K562 (cell line): ENCODE results near the gene SLC13A3. TPM values are rescaled to one million over a fixed set of nuclear protein-coding genes. Genes with fewer than 3 reads are reported as not detected.

Source experiments
- ATAC-seq: fragments of 200-7000 bp; cut with Tn5 transposase; 3 replicates; pipeline ENCODE4 v1.9.1; 2020; ENCODE audit warnings: moderate library complexity
- BruUV-seq: library from RNA; stranded (reverse); fragments of 400-500 nt; replicated peaks from 2 replicates; lab custom pipeline; 2021; lab: Mats Ljungman, UMichigan
- CTCF ChIA-PET: fragments of 300-600 bp; formaldehyde crosslinking; extraction: SDS; loops from one replicate; lab custom pipeline; 2021; ENCODE audit warnings: low intra/inter-chr PET ratio; lab: Yijun Ruan, JAX
- POLR2A ChIA-PET: fragments of 300-600, 350-650 bp; sonication (Branson Sonifier 250); formaldehyde crosslinking; extraction: SDS; loops from one replicate; lab custom pipeline; 2021; ENCODE audit warnings: antibody characterized with exemption, inconsistent platforms; lab: Yijun Ruan, JAX
- DNase-seq, 4 experiments: peaks; one replicate each; pipeline versions ENCODE4 v3.0.0 to v3.0.0-alpha.2; 2011 to 2018; ENCODE audit warnings: low spot score in 3 of 4, mixed read lengths in 3 of 4; ENCODE audit errors: extremely low read depth in 1 of 4
- FAIRE-seq: peaks from 2 replicates; lab custom pipeline; 2011; peaks lifted over from hg19 to GRCh38; lab: Jason Lieb, UNC
- H2AFZ ChIP-seq: 2 replicates; pipeline ENCODE4 v1.6.0; 2011; ENCODE audit warnings: low read depth, low read length, control low read depth, inconsistent platforms
- H3K27ac ChIP-seq: fragments of 200-600 bp; 3 replicates; pipeline ENCODE4 v1.8.0; 2011; ENCODE audit warnings: low read depth, mild to moderate bottlenecking, control low read depth, inconsistent platforms, low read length, moderate library complexity, mixed read lengths; ENCODE audit errors: extremely low read depth
- H3K27me3 ChIP-seq, 2 experiments: fragments of 300-600 bp in 1 of 2; 2 replicates in 1 of 2; 3 replicates in 1 of 2; pipeline versions ENCODE4 v1.6.0 to v1.8.0; 2011; ENCODE audit warnings: inconsistent platforms in 2 of 2, low read length in 2 of 2, mild to moderate bottlenecking in 1 of 2, mixed read lengths in 1 of 2, moderate library complexity in 1 of 2; ENCODE audit not compliant: control insufficient read depth in 2 of 2, insufficient read depth in 2 of 2
- H3K36me3 ChIP-seq: fragments of 300-600 bp; 3 replicates; pipeline ENCODE4 v1.8.0; 2011; ENCODE audit warnings: mild to moderate bottlenecking, low read length, inconsistent platforms; ENCODE audit not compliant: control insufficient read depth, insufficient read depth
- H3K4me1 ChIP-seq, 2 experiments: fragments of 200-600 bp in 1 of 2; replicated peaks in 1 of 2; 2 replicates in 1 of 2; 3 replicates in 1 of 2; pipeline versions ENCODE4 v1.5.1 to v1.8.0; 2011; ENCODE audit warnings: inconsistent platforms in 2 of 2, low read length in 2 of 2, mild to moderate bottlenecking in 1 of 2, mixed read lengths in 1 of 2, moderate library complexity in 1 of 2; ENCODE audit not compliant: control insufficient read depth in 2 of 2, insufficient read depth in 2 of 2
- H3K4me2 ChIP-seq: 2 replicates; pipeline ENCODE4 v1.6.1; 2011; ENCODE audit warnings: low read length, control low read depth, inconsistent platforms, mixed read lengths; ENCODE audit not compliant: insufficient read depth
- H3K4me3 ChIP-seq: fragments of 200-600 bp; sonication (generic), shearing (Covaris generic); 2 replicates; pipeline ENCODE4 v1.5.1; 2016; ENCODE audit warnings: control low read depth, inconsistent platforms
- H3K79me2 ChIP-seq: fragments of 200-600 bp; 3 replicates; pipeline ENCODE4 v1.8.0; 2011; ENCODE audit warnings: low read length, inconsistent platforms; ENCODE audit not compliant: control insufficient read depth, insufficient read depth
- H3K9ac ChIP-seq, 2 experiments: 2 replicates each; pipeline versions ENCODE4 v1.6.0 to v1.6.1; 2011; ENCODE audit warnings: low read depth in 2 of 2, low read length in 2 of 2, control low read depth in 1 of 2, inconsistent platforms in 1 of 2, mild to moderate bottlenecking in 1 of 2, mixed read lengths in 1 of 2; ENCODE audit not compliant: insufficient read depth in 1 of 2
- H3K9me1 ChIP-seq: one replicate; pipeline ENCODE4 v1.6.0; 2011; ENCODE audit warnings: inconsistent platforms, mild to moderate bottlenecking, low read length, moderate library complexity; ENCODE audit not compliant: control insufficient read depth, insufficient read depth
- H3K9me3 ChIP-seq: replicated peaks from 2 replicates; pipeline ENCODE4 v1.5.1; 2011; ENCODE audit warnings: low read depth, low read length, inconsistent platforms; ENCODE audit not compliant: control insufficient read depth, insufficient read depth
- H4K20me1 ChIP-seq: replicated peaks from 2 replicates; pipeline ENCODE4 v1.6.1; 2011; ENCODE audit warnings: low read length, inconsistent platforms, mixed read lengths; ENCODE audit not compliant: control insufficient read depth, insufficient read depth
- EGR1 ChIP-seq: fragments of 450-650 bp; conservative IDR thresholded peaks from 2 replicates; pipeline ENCODE4 v1.6.1; 2017; ENCODE audit warnings: mild to moderate bottlenecking
- FOXM1 ChIP-seq, 2 experiments: fragments of 450-650 bp in 1 of 2; sonication (generic) in 1 of 2; formaldehyde crosslinking in 1 of 2; IDR thresholded peaks; 2 replicates each; pipeline versions ENCODE4 v1.6.1 to v1.9.0; 2017 to 2022; ENCODE audit warnings: low read depth in 2 of 2, mild to moderate bottlenecking in 2 of 2, missing genetic modification reagents in 1 of 2, moderate library complexity in 1 of 2
- ZNF384 ChIP-seq: IDR thresholded peaks from 2 replicates; pipeline ENCODE4 v1.6.1; 2012; ENCODE audit warnings: low read depth, low read length, improper control_type of control experiment
- WGBS: fragments of 100-300 bp; shearing (Covaris generic); methylation state at CpG from one replicate; pipeline ENCODE4 v1.1.6; 2016; ENCODE audit warnings: low coverage, mixed read lengths; ENCODE audit not compliant: insufficient coverage; ENCODE audit errors: missing lambda C conversion rate; 5-methylcytosine and 5-hydroxymethylcytosine counted together
- in situ Hi-C: fragments of 300-500 bp; cut with MboI; formaldehyde crosslinking; loops from 4 replicates; pipeline ENCODE4 v1.15.0; 2018; ENCODE audit warnings: inconsistent platforms, mixed read lengths
- intact Hi-C: fragments of 100-400 bp; cut with micrococcal nuclease; formaldehyde crosslinking; loops from 2 replicates; pipeline ENCODE4 v1.14.2; 2022
- polyA plus RNA-seq, 8 experiments: library from polyadenylated mRNA; depleted of rRNA in 4 of 8; stranded (reverse) in 5 of 8; unstranded in 3 of 8; fragments of >200 nt; fragmentation: Nextera tagmentation in 2 of 8; fragmentation: Illumina TruSeq in 1 of 8; extraction: Ambion mirVana in 2 of 8; extraction: Trizol in 1 of 8; gene quantifications; 2 replicates each; pipeline versions ENCODE4 v1.2.1 to v1.2.3, GENCODE V29; 2011 to 2014; ENCODE audit warnings: inconsistent platforms in 1 of 8, missing spikeins in 1 of 8
- total RNA-seq, 7 experiments: library from RNA; depleted of rRNA in 6 of 7; stranded (reverse); fragments of >200 nt in 6 of 7; fragmentation: Illumina TruSeq in 2 of 7; extraction: Trizol in 2 of 7; gene quantifications; 2 replicates each; pipeline versions ENCODE4 v1.2.1 to v1.2.3, GENCODE V29; 2011 to 2021; ENCODE audit warnings: low replicate concordance in 1 of 7
- TF ChIP-seq, protein P1 (sequence below), 2 experiments: fragments of 450-650 bp in 1 of 2; sonication (generic) in 1 of 2; formaldehyde crosslinking in 1 of 2; IDR thresholded peaks; 2 replicates each; pipeline versions ENCODE4 v1.7.1 to v1.9.0; 2016 to 2022; ENCODE audit warnings: inconsistent platforms in 1 of 2, mild to moderate bottlenecking in 1 of 2, missing genetic modification reagents in 1 of 2

Gene SLC13A3
- total and polyA plus RNA-seq, 9 of the 15 experiments (the other 6 are each of a cell fraction or from before 2014, with no cell fraction given) = 5.5 to 16.4 (median 8.5) TPM

DNA sequence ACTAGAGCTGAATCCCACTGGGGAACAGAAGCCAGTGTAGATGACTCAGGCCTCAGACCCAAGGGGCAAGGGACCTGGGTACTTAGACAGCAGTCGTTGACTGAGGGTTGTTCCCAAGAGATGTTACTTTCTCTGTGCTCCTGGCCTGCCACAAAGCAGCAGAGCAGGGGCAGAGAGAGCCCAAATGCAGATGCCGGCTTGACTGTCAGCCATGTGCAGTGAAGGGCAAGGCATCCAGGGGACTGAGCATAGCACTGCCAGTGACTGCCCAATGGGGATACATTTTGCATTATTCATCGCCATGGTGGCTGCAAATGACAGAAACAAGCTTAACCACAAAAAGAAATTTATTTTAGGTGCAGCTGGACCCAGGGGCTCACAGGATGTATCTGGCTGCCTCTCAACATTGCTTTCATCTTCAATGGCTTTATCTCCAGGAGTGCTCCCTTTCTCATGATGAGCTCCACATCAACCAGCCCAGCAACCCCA lies 45.6 kb upstream of the SLC13A3 start:
- ATAC-seq = no peak

DNA sequence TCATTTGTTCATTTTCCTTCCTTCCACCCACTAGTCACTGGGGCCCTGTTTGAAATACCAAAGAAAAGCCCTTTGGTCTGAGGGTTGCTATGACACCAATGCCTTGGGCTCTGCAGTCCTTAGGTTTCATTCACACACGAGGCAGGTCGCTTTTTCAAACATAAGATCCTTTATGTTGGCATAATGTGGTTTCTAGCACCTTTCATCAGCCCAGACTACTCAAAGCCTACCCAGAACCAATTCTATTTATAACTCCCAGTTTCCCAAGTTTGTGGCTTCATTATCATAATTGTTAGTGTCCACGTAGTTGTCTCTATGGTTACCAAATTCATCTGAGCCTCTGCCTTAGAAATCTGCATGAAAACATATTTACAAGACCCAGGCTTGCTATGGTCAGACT lies 44.6 kb upstream of the SLC13A3 start:
- intact Hi-C loops (loop anchor here (5.0 kb wide), 1 partner anchor 134 kb away; no protein-coding TSS in a partner anchor), in situ Hi-C loops (no loop called here)
- Histone ChIP-seq H3K79me2 (no peaks in the 10 kb centered on the region), H3K4me2 (no peak overlapping the region), H3K36me3 (no peaks in the 10 kb centered on the region), H3K9me3 (no peaks in the 10 kb centered on the region), H3K4me3 (no peak overlapping the region), H3K27ac (no peak overlapping the region), H3K9me1 (no peaks in the 10 kb centered on the region), H3K27me3 (no peaks in the 10 kb centered on the region), H3K4me1 (peaks cover 0 to 25% of the 10 kb centered on the region in 2 experiments; a peak in 3 of 5 replicates), H2AFZ (peak overlapping the region; percentile 3; the same call in 1 of the 2 replicates), H4K20me1 (no peaks in the 10 kb centered on the region), H3K9ac (no peak overlapping the region)
- BruUV-seq = no TSS peak
- CTCF ChIA-PET = interaction anchor here (0.6 kb wide), 1 partner anchor 667 kb away, joined by 3 read pairs; the partner anchor contains the start of gene SLC12A5
- ATAC-seq (no peak), DNase-seq (no peak), FAIRE-seq (no peak)
- 14% methylated on average over 3 of the region's 3 CpGs for WGBS
- POLR2A ChIA-PET = interaction anchor here (1.4 kb wide), 1 partner anchor 13 kb away, joined by 3 read pairs; no protein-coding TSS in a partner anchor
- TF ChIP-seq ZNF384 (no peak), EGR1 (no peak)
- TF ChIP-seq, protein P1, sequence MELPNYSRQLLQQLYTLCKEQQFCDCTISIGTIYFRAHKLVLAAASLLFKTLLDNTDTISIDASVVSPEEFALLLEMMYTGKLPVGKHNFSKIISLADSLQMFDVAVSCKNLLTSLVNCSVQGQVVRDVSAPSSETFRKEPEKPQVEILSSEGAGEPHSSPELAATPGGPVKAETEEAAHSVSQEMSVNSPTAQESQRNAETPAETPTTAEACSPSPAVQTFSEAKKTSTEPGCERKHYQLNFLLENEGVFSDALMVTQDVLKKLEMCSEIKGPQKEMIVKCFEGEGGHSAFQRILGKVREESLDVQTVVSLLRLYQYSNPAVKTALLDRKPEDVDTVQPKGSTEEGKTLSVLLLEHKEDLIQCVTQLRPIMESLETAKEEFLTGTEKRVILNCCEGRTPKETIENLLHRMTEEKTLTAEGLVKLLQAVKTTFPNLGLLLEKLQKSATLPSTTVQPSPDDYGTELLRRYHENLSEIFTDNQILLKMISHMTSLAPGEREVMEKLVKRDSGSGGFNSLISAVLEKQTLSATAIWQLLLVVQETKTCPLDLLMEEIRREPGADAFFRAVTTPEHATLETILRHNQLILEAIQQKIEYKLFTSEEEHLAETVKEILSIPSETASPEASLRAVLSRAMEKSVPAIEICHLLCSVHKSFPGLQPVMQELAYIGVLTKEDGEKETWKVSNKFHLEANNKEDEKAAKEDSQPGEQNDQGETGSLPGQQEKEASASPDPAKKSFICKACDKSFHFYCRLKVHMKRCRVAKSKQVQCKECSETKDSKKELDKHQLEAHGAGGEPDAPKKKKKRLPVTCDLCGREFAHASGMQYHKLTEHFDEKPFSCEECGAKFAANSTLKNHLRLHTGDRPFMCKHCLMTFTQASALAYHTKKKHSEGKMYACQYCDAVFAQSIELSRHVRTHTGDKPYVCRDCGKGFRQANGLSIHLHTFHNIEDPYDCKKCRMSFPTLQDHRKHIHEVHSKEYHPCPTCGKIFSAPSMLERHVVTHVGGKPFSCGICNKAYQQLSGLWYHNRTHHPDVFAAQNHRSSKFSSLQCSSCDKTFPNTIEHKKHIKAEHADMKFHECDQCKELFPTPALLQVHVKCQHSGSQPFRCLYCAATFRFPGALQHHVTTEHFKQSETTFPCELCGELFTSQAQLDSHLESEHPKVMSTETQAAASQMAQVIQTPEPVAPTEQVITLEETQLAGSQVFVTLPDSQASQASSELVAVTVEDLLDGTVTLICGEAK (IDR thresholded peaks at IDR 0.05) = no peak
- TF ChIP-seq, protein P1 (CRISPR knock-in tag; IDR thresholded peaks at IDR 0.05) = no peak

More for the DNA sequence above, 45.6 kb upstream of the SLC13A3 start:
- CTCF ChIA-PET = no interaction called here
- Histone ChIP-seq H3K9me3 (no peaks in the 10 kb centered on the region), H3K9me1 (no peaks in the 10 kb centered on the region), H3K27ac (no peak overlapping the region)
- WGBS = 34% methylated on average over 3 of the region's 3 CpGs
- TF ChIP-seq FOXM1 (IDR thresholded peaks at IDR 0.05; ENCODE audit: low read depth) (no peak), FOXM1 (CRISPR knock-in tag; IDR thresholded peaks at IDR 0.05; ENCODE audit: low read depth) (no peak)
- TF ChIP-seq, all 486 proteins: peak for 0
- Histone ChIP-seq H4K20me1 (no peaks in the 10 kb centered on the region), H3K4me3 (no peak overlapping the region), H3K9ac (0 out of 4 replicates have a peak overlapping the region, but pooled peaks of 1 of the 2 experiments have one; percentile 2), H2AFZ (no peak overlapping the region), H3K27me3 (no peaks in the 10 kb centered on the region), H3K4me2 (no peak overlapping the region), H3K36me3 (no peaks in the 10 kb centered on the region), H3K4me1 (peaks cover 0 to 15% of the 10 kb centered on the region in 2 experiments; a peak in 3 of 5 replicates), H3K79me2 (no peaks in the 10 kb centered on the region)
- POLR2A ChIA-PET = interaction anchor here (1.1 kb wide), 1 partner anchor 11 kb away, joined by 4 read pairs; no protein-coding TSS in a partner anchor
- in situ Hi-C loops = no loop called here
- no peak for FAIRE-seq
- BruUV-seq = no TSS peak
- no peak for DNase-seq
- intact Hi-C loops = loop anchor here (5.0 kb wide), 1 partner anchor 135 kb away; no protein-coding TSS in a partner anchor
